RCC 7860 (cell line): ENCODE data around the gene FHIP1B.
A peak's percentile ranks its signal among the peaks of the same experiment; 100 is the strongest.

Experiments used
- DNase-seq: peaks from one replicate; pipeline ENCODE4 v3.0.0-alpha.2; 2015; ENCODE audit warnings: low spot score
- FAIRE-seq: peaks from 2 replicates; lab custom pipeline; 2012; peaks lifted over from hg19 to GRCh38; lab: Jason Lieb, UNC

FHIP1B gene

GRCh38 chr11:6240781-6241180 is 6.3 kb upstream of the FHIP1B start:
- DNase-seq (no peak), FAIRE-seq (no peak)

- DNase-seq (no peak), FAIRE-seq (no peak)
Measured at GRCh38 chr11:6240139-6240538, 5.7 kb upstream of the FHIP1B start.

- no peak for FAIRE-seq
Measured at GRCh38 chr11:6238902-6239301, 4.5 kb upstream of the FHIP1B start, which contains the start of gene CNGA4. Gene CNGA4, plus strand, starts transcription at chr11:6239089. Its CDS starts 118 bp downstream, at chr11:6239207.

GRCh38 chr11:6237761-6238302 is 3.4 kb upstream of the FHIP1B start:
- no peak for FAIRE-seq

More at GRCh38 chr11:6238902-6239301, 4.5 kb upstream of the FHIP1B start, which contains the start of gene CNGA4:
- DNase-seq = no peak

GRCh38 chr11:6237266-6237665 is 2.8 kb upstream of the FHIP1B start:
- no peak for FAIRE-seq
- DNase-seq = no peak

More at GRCh38 chr11:6237761-6238302, 3.4 kb upstream of the FHIP1B start:
- DNase-seq = no peak

- DNase-seq (no peak), FAIRE-seq (no peak)
Measured at GRCh38 chr11:6233984-6234386, 451 bp downstream of the FHIP1B start.

- FAIRE-seq = no peak
- DNase-seq = no peak
Measured at GRCh38 chr11:6232899-6233298, 1.5 kb downstream of the FHIP1B start.

GRCh38 chr11:6229911-6230310 is 4.5 kb downstream of the FHIP1B start:
- no peak for DNase-seq
- FAIRE-seq = no peak

GRCh38 chr11:6228520-6228919 is 5.9 kb downstream of the FHIP1B start:
- no peak for FAIRE-seq

GRCh38 chr11:6225896-6226295 is 8.5 kb downstream of the FHIP1B start:
- no peak for DNase-seq
- FAIRE-seq = no peak

More at GRCh38 chr11:6228520-6228919, 5.9 kb downstream of the FHIP1B start:
- DNase-seq = no peak

- no peak for DNase-seq
- no peak for FAIRE-seq
Measured at GRCh38 chr11:6225024-6225423, 9.4 kb downstream of the FHIP1B start.

- DNase-seq (no peak), FAIRE-seq (no peak)
Measured at GRCh38 chr11:6224421-6224820, 10.0 kb downstream of the FHIP1B start.

GRCh38 chr11:6223854-6224253 is 10.6 kb downstream of the FHIP1B start:
- no peak for FAIRE-seq
- no peak for DNase-seq

- FAIRE-seq = peak; percentile 89
Measured at GRCh38 chr11:6219359-6219758, 15.1 kb downstream of the FHIP1B start.

GRCh38 chr11:6217722-6218121 is 16.7 kb downstream of the FHIP1B start:
- FAIRE-seq = no peak

More at GRCh38 chr11:6219359-6219758, 15.1 kb downstream of the FHIP1B start:
- peak; percentile 67 for DNase-seq

GRCh38 chr11:6216501-6216900 is 17.9 kb downstream of the FHIP1B start:
- DNase-seq = no peak
- no peak for FAIRE-seq

More at GRCh38 chr11:6217722-6218121, 16.7 kb downstream of the FHIP1B start:
- DNase-seq = no peak

GRCh38 chr11:6214530-6214929 is 19.9 kb downstream of the FHIP1B start:
- DNase-seq = no peak
- FAIRE-seq = no peak

GRCh38 chr11:6210274-6210955 is 24.0 kb downstream of the FHIP1B start:
- DNase-seq (no peak), FAIRE-seq (no peak)

GRCh38 chr11:6209801-6210200 is 24.6 kb downstream of the FHIP1B start:
- FAIRE-seq (no peak), DNase-seq (no peak)

GRCh38 chr11:6206456-6207180 is 27.8 kb downstream of the FHIP1B start:
- no peak for DNase-seq
- no peak for FAIRE-seq

- no peak for DNase-seq
- no peak for FAIRE-seq
Measured at GRCh38 chr11:6205366-6205765, 29.1 kb downstream of the FHIP1B start, which contains the start of gene C11orf42. Gene C11orf42, plus strand, starts transcription at chr11:6205557. Its CDS starts 59 bp downstream, at chr11:6205616.

GRCh38 chr11:6204706-6205105 is 29.7 kb downstream of the FHIP1B start:
- FAIRE-seq (no peak), DNase-seq (no peak)
